HG03097 (cell line): ENCODE measurements around the gene SAXO2.
"Not testable (repeated sequence)": the region's sequence is repeated elsewhere in the genome, so short reads cannot be mapped to it uniquely, and the experiment has no call there.

Experiments
- ATAC-seq: cut with Tn5 transposase; IDR thresholded peaks from one replicate; pipeline ENCODE4 v1.9.1; 2021; ENCODE audit not compliant: unreplicated experiment, low FRiP score

The SAXO2 gene

GRCh38 chr15:82312586-82313349 is 50.1 kb downstream of the SAXO2 start:
- no peak for ATAC-seq

- no peak for ATAC-seq
These were observed 50.8 kb downstream of the SAXO2 start for GRCh38 chr15:82313446-82313845.

DNA sequence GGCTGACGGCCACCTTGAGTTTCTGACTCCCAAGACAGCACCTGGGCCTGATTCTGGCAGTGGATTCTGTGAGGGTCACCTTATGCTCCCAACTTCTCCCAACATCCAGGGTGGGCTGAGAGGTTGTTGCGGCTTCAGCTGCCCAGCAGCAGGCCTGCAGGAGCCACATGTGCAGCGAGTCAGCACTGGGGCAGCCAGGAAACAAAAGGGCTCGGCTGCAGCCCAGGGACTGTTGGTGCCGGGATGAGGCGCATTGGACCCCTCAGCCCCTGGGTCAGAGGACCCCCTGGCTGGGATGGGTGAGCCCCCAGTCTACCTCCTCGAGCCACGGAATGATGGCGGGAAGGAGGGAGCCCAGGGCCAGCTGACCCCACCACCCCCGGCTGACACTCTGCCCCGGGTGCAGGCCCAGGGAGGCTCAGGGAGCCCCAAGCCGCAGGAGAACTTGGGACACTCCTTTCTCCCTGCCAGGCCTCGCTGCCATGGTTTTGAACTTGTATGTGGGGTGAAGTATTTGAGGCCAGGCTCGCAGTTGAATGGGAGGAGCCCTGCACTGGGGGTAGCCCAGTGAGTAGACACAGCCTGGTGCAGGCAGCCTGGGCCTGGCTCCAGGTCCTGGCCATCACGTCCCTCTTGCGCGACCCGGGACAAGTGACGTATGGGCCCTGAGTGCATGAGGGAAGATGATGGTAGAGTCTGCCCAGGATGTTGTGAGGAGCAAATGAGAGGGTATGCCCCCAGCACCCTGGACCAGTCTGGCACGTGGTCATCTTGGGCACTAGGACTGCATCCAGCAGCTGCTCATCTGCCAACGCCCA is 51.5 kb downstream of the SAXO2 start:
- ATAC-seq = not testable (repeated sequence)

DNA sequence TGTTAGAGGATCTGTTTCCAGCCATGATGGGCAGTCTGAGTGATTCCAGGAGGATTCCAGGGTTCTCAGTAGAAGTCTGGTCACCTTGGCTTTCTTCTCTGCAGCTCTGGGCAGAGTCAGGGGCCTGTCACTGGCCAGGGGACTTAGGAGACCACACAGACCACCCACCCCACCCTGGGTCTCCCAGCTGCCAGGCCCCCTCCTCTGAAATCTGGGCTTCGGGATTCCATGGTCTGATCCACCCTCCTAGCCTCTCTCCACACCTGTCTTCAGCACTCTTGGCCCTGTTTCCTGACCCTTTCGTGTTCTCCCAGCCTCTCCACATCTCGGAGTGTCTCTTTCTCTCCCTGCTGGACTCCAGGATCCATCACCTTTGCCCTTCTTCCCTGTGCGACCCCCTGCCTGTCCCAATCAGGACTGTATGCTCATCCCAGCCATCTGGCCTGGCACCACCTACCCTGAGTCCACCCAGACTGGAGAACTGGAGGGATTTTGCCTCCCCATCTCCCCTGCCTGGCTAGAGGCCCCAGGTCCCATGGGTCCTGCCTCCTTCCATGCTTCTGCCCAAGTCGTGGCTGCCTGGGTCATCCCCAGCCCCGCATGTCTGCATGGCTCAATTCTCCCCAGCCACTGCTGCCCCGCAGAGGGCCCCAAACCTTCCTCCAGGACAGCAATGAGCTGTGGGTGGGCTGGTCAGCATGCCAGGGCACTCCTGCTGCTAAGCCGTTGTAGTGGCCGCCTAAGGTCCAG is 52.3 kb downstream of the SAXO2 start:
- ATAC-seq = no peak

- no peak for ATAC-seq
These were observed 53.1 kb downstream of the SAXO2 start for GRCh38 chr15:82315519-82316246.

DNA sequence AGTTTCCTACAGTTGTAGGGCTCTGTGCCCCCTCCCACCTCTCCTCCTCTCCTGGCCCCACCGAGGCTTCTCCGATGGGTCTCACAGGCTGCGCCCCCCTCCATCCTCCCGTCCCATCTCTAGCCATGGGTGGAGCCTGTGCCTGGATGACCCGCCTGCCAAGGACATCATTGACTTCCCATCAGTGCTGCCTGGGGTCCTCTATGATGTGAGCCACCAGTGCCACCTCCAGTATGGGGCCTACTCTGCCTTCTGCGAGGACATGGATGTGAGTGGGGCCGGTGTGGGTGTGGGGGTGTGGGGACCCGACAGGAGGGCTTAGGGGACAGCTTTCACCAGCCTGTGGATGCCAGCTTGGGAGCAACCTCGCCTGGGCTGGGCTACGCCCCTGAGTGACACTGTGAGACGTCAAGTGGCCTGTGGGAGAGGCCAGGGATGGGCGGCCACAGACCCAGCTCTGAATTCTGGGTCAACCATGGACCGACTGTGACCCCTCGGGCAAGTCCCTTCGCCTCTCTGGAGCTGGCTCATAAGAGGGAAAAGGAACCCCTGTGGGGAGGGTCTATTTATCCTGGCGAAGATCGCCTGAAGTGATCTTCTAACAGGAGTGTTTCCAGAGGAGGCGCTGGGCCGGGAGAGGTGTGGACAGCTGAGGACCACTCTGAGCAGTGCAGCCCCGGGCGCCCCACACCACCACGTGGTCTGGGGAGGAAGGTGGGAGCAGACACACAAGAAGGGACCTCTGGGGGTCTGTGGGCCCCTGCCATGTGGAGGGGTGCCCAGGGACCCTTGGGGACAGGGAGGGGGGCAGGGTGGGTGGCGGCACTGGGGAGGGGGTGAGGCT is 53.9 kb downstream of the SAXO2 start:
- not testable (repeated sequence) for ATAC-seq

DNA sequence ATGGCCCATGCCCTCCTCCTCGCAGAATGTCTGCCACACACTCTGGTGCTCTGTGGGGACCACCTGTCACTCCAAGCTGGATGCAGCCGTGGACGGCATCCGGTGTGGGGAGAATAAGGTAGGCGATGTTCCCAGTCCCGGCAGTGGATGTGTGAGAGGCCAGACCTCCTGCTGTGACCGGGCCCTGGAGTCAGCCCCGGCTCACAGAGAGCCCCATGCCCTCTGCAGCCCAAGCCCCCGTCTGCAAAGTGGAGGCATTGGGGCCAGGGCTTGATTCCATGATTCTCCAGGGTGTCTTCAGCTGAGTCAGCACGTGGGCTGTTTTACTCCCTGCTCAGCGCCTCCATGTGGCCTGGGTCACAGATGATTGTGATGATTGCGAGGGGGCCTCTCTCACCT is 54.5 kb downstream of the SAXO2 start:
- no peak for ATAC-seq

- ATAC-seq = not testable (repeated sequence)
These were observed 54.9 kb downstream of the SAXO2 start for GRCh38 chr15:82317516-82317915.

- ATAC-seq = not testable (repeated sequence)
These were observed 55.7 kb downstream of the SAXO2 start for GRCh38 chr15:82318281-82318680.

- ATAC-seq = not testable (repeated sequence)
These were observed 57.1 kb downstream of the SAXO2 start for GRCh38 chr15:82319522-82320278.

GRCh38 chr15:82320861-82321260 is 58.2 kb downstream of the SAXO2 start:
- not testable (repeated sequence) for ATAC-seq

- ATAC-seq = not testable (repeated sequence)
These were observed 59.9 kb downstream of the SAXO2 start for GRCh38 chr15:82322488-82322887.

DNA sequence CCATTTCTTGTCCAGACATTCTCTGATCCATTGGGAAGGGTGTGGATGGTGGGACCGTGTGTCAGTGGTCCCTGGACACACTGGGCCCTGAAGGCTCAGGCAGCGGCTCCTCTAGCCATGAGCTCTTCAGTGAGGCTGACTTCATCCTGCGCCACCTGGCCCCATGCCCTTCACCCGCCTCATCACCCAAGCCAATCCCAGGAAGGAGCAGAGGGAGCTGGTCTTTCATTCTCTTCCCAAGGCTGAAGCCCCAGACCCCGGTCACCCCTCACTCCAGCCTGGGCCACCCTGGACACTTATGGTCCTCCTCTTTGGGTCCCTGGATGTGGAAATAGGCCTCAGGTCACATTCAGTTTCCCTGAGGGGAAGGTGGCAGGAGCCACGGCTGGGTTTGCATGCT is 62.2 kb downstream of the SAXO2 start:
- ATAC-seq = not testable (repeated sequence)

DNA sequence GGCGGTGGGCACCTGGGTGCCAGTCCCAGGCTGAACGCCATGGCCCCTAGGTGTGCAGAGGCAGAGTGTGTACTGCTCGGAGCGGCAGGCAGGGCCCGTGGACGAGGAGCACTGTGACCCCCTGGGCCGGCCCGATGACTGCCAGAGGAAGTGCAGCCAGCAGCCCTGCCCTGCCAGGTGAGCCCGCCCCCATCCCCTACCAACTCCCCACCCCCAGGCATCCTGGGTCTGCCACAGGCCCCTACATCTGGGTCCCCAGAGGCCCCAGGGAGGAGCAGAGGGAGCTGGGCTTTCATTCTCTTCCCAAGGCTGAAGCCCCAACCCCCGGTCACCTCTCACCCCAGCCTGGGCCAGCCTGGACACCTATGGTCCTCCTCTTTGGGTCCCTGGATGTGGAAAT is 63.0 kb downstream of the SAXO2 start:
- not testable (repeated sequence) for ATAC-seq

GRCh38 chr15:82326896-82327295 is 64.3 kb downstream of the SAXO2 start:
- not testable (repeated sequence) for ATAC-seq

GRCh38 chr15:82327372-82327771 is 64.8 kb downstream of the SAXO2 start:
- ATAC-seq = not testable (repeated sequence)

DNA sequence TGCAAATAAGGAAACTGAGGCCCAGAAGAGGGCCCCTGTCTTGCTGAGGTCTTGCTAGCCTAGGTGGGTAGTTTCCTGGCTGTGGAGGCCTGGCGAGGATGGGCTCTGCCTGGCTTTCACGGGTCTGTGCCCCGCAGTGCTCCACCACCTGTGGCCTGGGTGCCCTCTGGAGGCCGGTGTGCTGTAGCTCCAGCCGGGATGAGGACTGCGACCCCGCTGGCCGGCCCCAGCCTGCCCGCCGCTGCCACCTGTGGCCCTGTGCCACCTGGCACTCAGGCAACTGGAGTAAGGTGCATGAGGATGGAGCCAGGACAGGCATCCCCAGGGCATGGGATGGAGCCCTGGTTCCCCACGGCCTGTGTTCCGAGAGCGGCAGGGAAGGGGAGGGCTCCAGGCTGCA is 66.4 kb downstream of the SAXO2 start:
- ATAC-seq = not testable (repeated sequence)

GRCh38 chr15:82330921-82331320 is 68.3 kb downstream of the SAXO2 start:
- not testable (repeated sequence) for ATAC-seq
